Measurements from ENCODE around the gene ALDH1B1.

Gene ALDH1B1

GRCh38 chr9:38356851-38357250 lies 35.7 kb upstream of the ALDH1B1 start:
- H3K36me3 ChIP-seq (ENCODE audit: low read length): no peaks in the 10 kb centered on the region
- no peaks in the 10 kb centered on the region for H3K79me2 ChIP-seq (ENCODE audit: insufficient read depth, low read length)
- no peaks in the 10 kb centered on the region for H3K9me2 ChIP-seq (replicated peaks; ENCODE audit: insufficient read depth, low read length)
- no peak overlapping the region for H3K9ac ChIP-seq (ENCODE audit: low read length)
- no peaks in the 10 kb centered on the region for H3F3A ChIP-seq (ENCODE audit: insufficient read depth)
- TF ChIP-seq CTCF (IDR thresholded peaks at IDR 0.05; ENCODE audit: insufficient read depth, low read length, poor library complexity, severe bottlenecking) (no peak), EZH2phosphoT487 (conservative IDR thresholded peaks at IDR 0.05; ENCODE audit: low read length) (no peak)
- no peak overlapping the region for H2AFZ ChIP-seq (ENCODE audit: low read depth, low read length, severe bottlenecking)
- H3K27ac ChIP-seq (ENCODE audit: low read depth, low read length): no peak overlapping the region
- no peak overlapping the region for H3K4me2 ChIP-seq (ENCODE audit: low read depth, low read length, poor library complexity, severe bottlenecking)
- H3K4me3 ChIP-seq (ENCODE audit: insufficient read depth, low read length, poor library complexity, severe bottlenecking): no peak overlapping the region
- no peaks in the 10 kb centered on the region for H3K9me3 ChIP-seq (ENCODE audit: insufficient read depth, low read length)
- H4K20me1 ChIP-seq (ENCODE audit: low read depth, low read length): no peaks in the 10 kb centered on the region
- no peaks in the 10 kb centered on the region for H3K27me3 ChIP-seq (ENCODE audit: low read length)

GRCh38 chr9:38357350-38358114 lies 35.0 kb upstream of the ALDH1B1 start:
- Histone ChIP-seq H3F3A (ENCODE audit: insufficient read depth) (no peaks in the 10 kb centered on the region), H3K27ac (ENCODE audit: low read depth, low read length) (no peak overlapping the region)

GRCh38 chr9:38358390-38359296 lies 33.9 kb upstream of the ALDH1B1 start:
- Histone ChIP-seq H3K79me2 (ENCODE audit: insufficient read depth, low read length) (no peaks in the 10 kb centered on the region), H3K36me3 (ENCODE audit: low read length) (no peaks in the 10 kb centered on the region), H3K27ac (ENCODE audit: low read depth, low read length) (no peak overlapping the region), H3K4me2 (ENCODE audit: low read depth, low read length, poor library complexity, severe bottlenecking) (no peak overlapping the region), H3F3A (ENCODE audit: insufficient read depth) (no peaks in the 10 kb centered on the region), H2AFZ (ENCODE audit: low read depth, low read length, severe bottlenecking) (no peak overlapping the region), H4K20me1 (ENCODE audit: low read depth, low read length) (no peaks in the 10 kb centered on the region), H3K9me3 (ENCODE audit: insufficient read depth, low read length) (no peaks in the 10 kb centered on the region), H3K27me3 (ENCODE audit: low read length) (no peaks in the 10 kb centered on the region), H3K9ac (ENCODE audit: low read length) (no peak overlapping the region), H3K9me2 (replicated peaks; ENCODE audit: insufficient read depth, low read length) (no peaks in the 10 kb centered on the region), H3K4me3 (ENCODE audit: insufficient read depth, low read length, poor library complexity, severe bottlenecking) (no peak overlapping the region)
- TF ChIP-seq CTCF (IDR thresholded peaks at IDR 0.05; ENCODE audit: insufficient read depth, low read length, poor library complexity, severe bottlenecking): no peak
- no peak for TF ChIP-seq EZH2phosphoT487 (conservative IDR thresholded peaks at IDR 0.05; ENCODE audit: low read length)

More at GRCh38 chr9:38357350-38358114, 35.0 kb upstream of the ALDH1B1 start:
- Histone ChIP-seq H3K9ac (ENCODE audit: low read length) (no peak overlapping the region), H3K4me2 (ENCODE audit: low read depth, low read length, poor library complexity, severe bottlenecking) (no peak overlapping the region), H3K79me2 (ENCODE audit: insufficient read depth, low read length) (no peaks in the 10 kb centered on the region), H3K36me3 (ENCODE audit: low read length) (no peaks in the 10 kb centered on the region), H3K9me3 (ENCODE audit: insufficient read depth, low read length) (no peaks in the 10 kb centered on the region), H2AFZ (ENCODE audit: low read depth, low read length, severe bottlenecking) (no peak overlapping the region), H3K27me3 (ENCODE audit: low read length) (no peaks in the 10 kb centered on the region), H4K20me1 (ENCODE audit: low read depth, low read length) (no peaks in the 10 kb centered on the region), H3K4me3 (ENCODE audit: insufficient read depth, low read length, poor library complexity, severe bottlenecking) (no peak overlapping the region), H3K9me2 (replicated peaks; ENCODE audit: insufficient read depth, low read length) (no peaks in the 10 kb centered on the region)
- TF ChIP-seq CTCF (IDR thresholded peaks at IDR 0.05; ENCODE audit: insufficient read depth, low read length, poor library complexity, severe bottlenecking) (no peak), EZH2phosphoT487 (conservative IDR thresholded peaks at IDR 0.05; ENCODE audit: low read length) (no peak)

All from SU-DHL-6 (cell line).